Keratinocyte (primary cell): ENCODE data around the gene NCKAP1. TPM values are rescaled to one million over a fixed set of nuclear protein-coding genes. Genes with fewer than 3 reads are reported as not detected.

Experiments used
- DNase-seq: peaks from one replicate; pipeline ENCODE4 v3.0.0-alpha.2; 2011; ENCODE audit warnings: low read depth, missing footprints, low spot score
- FAIRE-seq: peaks from 2 replicates; lab custom pipeline; 2011; peaks lifted over from hg19 to GRCh38; lab: Jason Lieb, UNC
- H2AFZ ChIP-seq: 2 replicates; pipeline ENCODE4 v1.6.0; 2012; ENCODE audit warnings: low read length, control low read depth, inconsistent platforms; ENCODE audit not compliant: control insufficient read depth
- H3K27ac ChIP-seq: 2 replicates; pipeline ENCODE4 v1.5.1; 2011; ENCODE audit warnings: low read length; ENCODE audit not compliant: control insufficient read depth, insufficient read depth
- H3K27me3 ChIP-seq: 3 replicates; pipeline ENCODE4 v1.6.0; 2011; ENCODE audit warnings: low read length; ENCODE audit not compliant: control insufficient read depth, insufficient read depth; ENCODE audit errors: extremely low read depth
- H3K36me3 ChIP-seq, 2 experiments: 2 replicates in 1 of 2; 3 replicates in 1 of 2; pipeline ENCODE4 v1.5.1; 2011; ENCODE audit warnings: low read length in 2 of 2, mild to moderate bottlenecking in 1 of 2; ENCODE audit not compliant: control insufficient read depth in 2 of 2, insufficient read depth in 2 of 2; ENCODE audit errors: extremely low read depth in 1 of 2
- H3K4me1 ChIP-seq: 3 replicates; pipeline ENCODE4 v1.5.1; 2011; ENCODE audit warnings: low read length; ENCODE audit not compliant: control insufficient read depth, insufficient read depth; ENCODE audit errors: extremely low read depth
- H3K4me2 ChIP-seq: 3 replicates; pipeline ENCODE4 v1.6.0; 2011; ENCODE audit warnings: low read depth, low read length; ENCODE audit not compliant: control insufficient read depth, insufficient read depth; ENCODE audit errors: extremely low read depth
- H3K4me3 ChIP-seq, 3 experiments: fragments of 200-600 bp in 1 of 3; sonication (generic) in 1 of 3; 2 replicates in 2 of 3; 3 replicates in 1 of 3; pipeline ENCODE4 v1.5.1; 2011 to 2016; ENCODE audit warnings: low read length in 3 of 3, mild to moderate bottlenecking in 3 of 3, control low read depth in 2 of 3, inconsistent platforms in 1 of 3, low read depth in 1 of 3, mixed read lengths in 1 of 3, mixed run types in 1 of 3, moderate library complexity in 1 of 3; ENCODE audit not compliant: control insufficient read depth in 2 of 3, insufficient read depth in 2 of 3; ENCODE audit errors: extremely low read depth in 1 of 3
- H3K79me2 ChIP-seq: 2 replicates; pipeline ENCODE4 v1.6.0; 2012; ENCODE audit warnings: low read length; ENCODE audit not compliant: control insufficient read depth, insufficient read depth
- H3K9ac ChIP-seq: 3 replicates; pipeline ENCODE4 v1.6.0; 2011; ENCODE audit warnings: low read length; ENCODE audit not compliant: control insufficient read depth, insufficient read depth; ENCODE audit errors: extremely low read depth
- H3K9me1 ChIP-seq: 3 replicates; pipeline ENCODE4 v1.6.0; 2011; ENCODE audit warnings: low read length; ENCODE audit not compliant: control insufficient read depth, insufficient read depth; ENCODE audit errors: extremely low read depth
- H3K9me3 ChIP-seq: 2 replicates; pipeline ENCODE4 v1.5.1; 2012; ENCODE audit warnings: low read depth, low read length; ENCODE audit not compliant: control insufficient read depth
- H4K20me1 ChIP-seq: 3 replicates; pipeline ENCODE4 v1.6.0; 2011; ENCODE audit warnings: low read length; ENCODE audit not compliant: control insufficient read depth, insufficient read depth; ENCODE audit errors: extremely low read depth
- EZH2 ChIP-seq: IDR thresholded peaks from one replicate; pipeline ENCODE4 v1.6.1; 2012; ENCODE audit warnings: inconsistent platforms, mild to moderate bottlenecking, low read length, moderate library complexity
- dilution Hi-C: fragments of 300-500 bp; cut with MboI; formaldehyde crosslinking; loops from one replicate; pipeline ENCODE4 v1.7.0; 2020; ENCODE audit warnings: low sequenced_read_pairs; ENCODE audit not compliant: extremely low pct_ligation_motif_present
- polyA plus RNA-seq, 5 experiments: library from polyadenylated mRNA; depleted of rRNA in 3 of 5; stranded (reverse) in 3 of 5; stranded (forward) in 1 of 5; unstranded in 1 of 5; fragments of >200 nt; gene quantifications; 1 replicate in 1 of 5; 2 replicates in 3 of 5; 3 replicates in 1 of 5; pipeline versions ENCODE4 v1.2.1 to v1.2.3, GENCODE V29; 2011 to 2012; ENCODE audit warnings: missing spikeins in 2 of 5, low read depth in 1 of 5, low replicate concordance in 1 of 5
- TF ChIP-seq, protein P1 (sequence below), 3 experiments: IDR thresholded peaks in 1 of 3; conservative IDR thresholded peaks in 1 of 3; optimal IDR thresholded peaks in 1 of 3; 2 replicates in 2 of 3; 3 replicates in 1 of 3; pipeline versions ENCODE3 to v1.5.1; 2011; ENCODE audit warnings: low read length in 3 of 3, mild to moderate bottlenecking in 3 of 3, moderate library complexity in 2 of 3, control low read depth in 1 of 3, inconsistent platforms in 1 of 3; ENCODE audit not compliant: insufficient read depth in 2 of 3; ENCODE audit errors: extremely low read depth in 1 of 3

The NCKAP1 gene
- polyA plus RNA-seq, 1 donor (not counting 4 experiments of a cell fraction or from before 2014, with no cell fraction given) = 207 TPM

DNA sequence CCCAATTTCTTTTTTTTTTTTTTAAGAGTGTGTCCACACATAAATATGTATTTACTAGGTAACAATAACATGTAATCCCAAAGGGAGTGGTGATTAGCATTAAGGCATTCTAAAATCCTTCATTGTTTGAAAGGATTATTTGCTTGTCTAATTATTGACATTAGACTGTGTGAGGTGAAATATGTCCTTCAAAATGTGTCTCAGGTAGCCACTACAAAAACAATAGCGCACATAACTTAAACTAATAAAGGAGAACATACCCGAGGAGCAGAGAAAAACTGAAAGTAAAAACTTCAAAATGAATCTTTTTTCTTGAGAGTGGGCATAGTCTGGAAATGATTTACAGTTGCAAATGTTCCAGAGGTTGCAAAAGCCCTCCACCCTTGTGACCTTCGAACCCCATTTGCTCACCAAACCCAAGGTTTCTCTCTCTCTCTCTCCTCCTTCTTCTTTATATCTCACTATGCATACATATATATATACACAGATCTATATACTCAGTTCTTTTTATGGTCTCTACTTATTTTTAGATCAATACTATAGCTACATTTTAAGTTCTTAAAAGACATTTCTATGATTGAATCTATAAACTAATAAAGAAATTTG is 147.4 kb downstream of the NCKAP1 start:
- H4K20me1 ChIP-seq = no peaks in the 10 kb centered on the region
- dilution Hi-C loops = no loop called here
- H2AFZ ChIP-seq = no peak overlapping the region
- H3K9me3 ChIP-seq = no peaks in the 10 kb centered on the region
- no peaks in the 10 kb centered on the region for H3K9me1 ChIP-seq
- no peak overlapping the region for H3K27ac ChIP-seq
- no peak overlapping the region for H3K9ac ChIP-seq
- DNase-seq (no peak), FAIRE-seq (no peak)
- H3K79me2 ChIP-seq = no peaks in the 10 kb centered on the region
- no peaks in the 10 kb centered on the region for H3K4me1 ChIP-seq
- H3K36me3 ChIP-seq = no peaks in the 10 kb centered on the region
- no peak overlapping the region for H3K4me2 ChIP-seq
- no peak overlapping the region for H3K4me3 ChIP-seq
- TF ChIP-seq, protein P1, sequence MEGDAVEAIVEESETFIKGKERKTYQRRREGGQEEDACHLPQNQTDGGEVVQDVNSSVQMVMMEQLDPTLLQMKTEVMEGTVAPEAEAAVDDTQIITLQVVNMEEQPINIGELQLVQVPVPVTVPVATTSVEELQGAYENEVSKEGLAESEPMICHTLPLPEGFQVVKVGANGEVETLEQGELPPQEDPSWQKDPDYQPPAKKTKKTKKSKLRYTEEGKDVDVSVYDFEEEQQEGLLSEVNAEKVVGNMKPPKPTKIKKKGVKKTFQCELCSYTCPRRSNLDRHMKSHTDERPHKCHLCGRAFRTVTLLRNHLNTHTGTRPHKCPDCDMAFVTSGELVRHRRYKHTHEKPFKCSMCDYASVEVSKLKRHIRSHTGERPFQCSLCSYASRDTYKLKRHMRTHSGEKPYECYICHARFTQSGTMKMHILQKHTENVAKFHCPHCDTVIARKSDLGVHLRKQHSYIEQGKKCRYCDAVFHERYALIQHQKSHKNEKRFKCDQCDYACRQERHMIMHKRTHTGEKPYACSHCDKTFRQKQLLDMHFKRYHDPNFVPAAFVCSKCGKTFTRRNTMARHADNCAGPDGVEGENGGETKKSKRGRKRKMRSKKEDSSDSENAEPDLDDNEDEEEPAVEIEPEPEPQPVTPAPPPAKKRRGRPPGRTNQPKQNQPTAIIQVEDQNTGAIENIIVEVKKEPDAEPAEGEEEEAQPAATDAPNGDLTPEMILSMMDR (optimal IDR thresholded peaks at IDR 0.05 in 1 of 3, IDR thresholded peaks at IDR 0.05 in 1 of 3, conservative IDR thresholded peaks at IDR 0.05 in 1 of 3; ENCODE audit: extremely low read depth in 1 of 3, insufficient read depth in 2 of 3, low read length in 3 of 3) = no peak
- no peak for TF ChIP-seq EZH2
- H3K27me3 ChIP-seq = no peaks in the 10 kb centered on the region

DNA sequence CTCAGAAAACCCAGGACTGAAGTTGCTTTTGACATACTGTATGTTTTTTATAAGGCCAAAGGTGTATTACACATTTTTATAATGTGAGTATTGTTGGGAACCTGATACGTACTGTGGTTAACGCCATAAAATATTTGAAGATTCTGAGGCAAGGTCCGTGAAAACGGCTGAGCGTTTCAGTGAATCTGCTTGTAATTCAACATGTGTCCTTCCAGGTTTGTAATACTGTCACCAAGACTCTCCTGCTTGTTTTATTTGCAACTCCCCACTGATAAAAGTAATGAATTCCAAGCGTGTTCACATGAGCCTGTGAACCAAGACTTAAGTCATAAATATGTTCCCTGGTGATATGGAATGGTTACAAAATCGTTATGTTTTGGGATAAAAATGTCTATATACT is 148.0 kb downstream of the NCKAP1 start:
- Histone ChIP-seq H3K9ac (no peak overlapping the region), H3K27ac (no peak overlapping the region), H3K4me1 (no peaks in the 10 kb centered on the region), H3K9me3 (no peaks in the 10 kb centered on the region), H2AFZ (no peak overlapping the region), H3K9me1 (no peaks in the 10 kb centered on the region), H3K4me3 (no peak overlapping the region), H3K36me3 (no peaks in the 10 kb centered on the region), H4K20me1 (no peaks in the 10 kb centered on the region), H3K79me2 (no peaks in the 10 kb centered on the region), H3K4me2 (no peak overlapping the region), H3K27me3 (no peaks in the 10 kb centered on the region)
- no peak for TF ChIP-seq EZH2
- TF ChIP-seq, protein P1 (optimal IDR thresholded peaks at IDR 0.05 in 1 of 3, IDR thresholded peaks at IDR 0.05 in 1 of 3, conservative IDR thresholded peaks at IDR 0.05 in 1 of 3; ENCODE audit: extremely low read depth in 1 of 3, insufficient read depth in 2 of 3, low read length in 3 of 3) = no peak
- DNase-seq = no peak
- FAIRE-seq = no peak
- dilution Hi-C loops = no loop called here
